Suprapubic skin (tissue), 4 donors: ENCODE data around the gene POC1B. TPM values are rescaled to one million over a fixed set of nuclear protein-coding genes. Genes with fewer than 3 reads are reported as not detected.

Experiments used
- DNase-seq, 2 donors: peaks; one replicate each; pipeline ENCODE4 v3.0.0-alpha.2; 2019; ENCODE audit warnings: low spot score in 2 of 2
- H3K27ac ChIP-seq: fragments of 200-600 bp; sonication (generic); one replicate; pipeline ENCODE4 v1.5.1; 2019
- H3K27me3 ChIP-seq: fragments of 200-600 bp; sonication (generic); one replicate; pipeline ENCODE4 v1.5.1; 2019
- H3K36me3 ChIP-seq: fragments of 200-600 bp; sonication (generic); one replicate; pipeline ENCODE4 v1.5.1; 2019
- H3K4me1 ChIP-seq: fragments of 200-600 bp; sonication (generic); one replicate; pipeline ENCODE4 v1.5.1; 2019
- H3K4me3 ChIP-seq: fragments of 200-600 bp; sonication (generic); one replicate; pipeline ENCODE4 v1.5.1; 2019; ENCODE audit warnings: mild to moderate bottlenecking
- H3K9me3 ChIP-seq: fragments of 200-600 bp; sonication (generic); one replicate; pipeline ENCODE4 v1.5.1; 2019
- CTCF ChIP-seq, 2 donors: fragments of 200-600 bp in 1 of 2; fragments of 450-650 bp in 1 of 2; sonication (generic) in 1 of 2; IDR thresholded peaks; one replicate each; pipeline ENCODE4 v1.5.1; 2016 to 2019; ENCODE audit warnings: antibody characterized with exemption in 2 of 2, mild to moderate bottlenecking in 1 of 2, moderate library complexity in 1 of 2
- EP300 ChIP-seq: sonication (generic); formaldehyde crosslinking; IDR thresholded peaks from one replicate; pipeline ENCODE4 v1.6.1; 2017; ENCODE audit warnings: antibody characterized with exemption
- POLR2A ChIP-seq, 2 donors: fragments of 450-650 bp; IDR thresholded peaks; one replicate each; pipeline ENCODE4 v1.6.1; 2017; ENCODE audit warnings: antibody characterized with exemption in 2 of 2, mild to moderate bottlenecking in 2 of 2, moderate library complexity in 2 of 2
- POLR2AphosphoS5 ChIP-seq, 3 donors: sonication (generic); formaldehyde crosslinking; IDR thresholded peaks; one replicate each; pipeline ENCODE4 v1.6.1; 2017; ENCODE audit warnings: antibody characterized with exemption in 3 of 3
- WGBS: methylation state at CpG from one replicate; pipeline ENCODE4 v1.1.5; 2018; 5-methylcytosine and 5-hydroxymethylcytosine counted together
- total RNA-seq, 4 donors: library from RNA; depleted of rRNA; stranded (reverse); fragments of >200 nt; gene quantifications; one replicate each; pipeline ENCODE4 v1.1.0, GENCODE V29; 2016

POC1B gene
- total RNA-seq, 4 donors from 2014 or later = 11.3 to 28.2 (median 13.4) TPM

- H3K4me1 ChIP-seq = peaks cover 24% of the 10 kb centered on the region
- H3K36me3 ChIP-seq = no peaks in the 10 kb centered on the region
- H3K4me3 ChIP-seq = no peak overlapping the region
- 96% methylated on average over 3 of the region's 3 CpGs for WGBS
- DNase-seq = no peak
- H3K27ac ChIP-seq = no peak overlapping the region
- no peaks in the 10 kb centered on the region for H3K9me3 ChIP-seq
- no peak for TF ChIP-seq EP300
- TF ChIP-seq POLR2A (IDR thresholded peaks at IDR 0.05) = no peak
- TF ChIP-seq POLR2AphosphoS5 (IDR thresholded peaks at IDR 0.05) = no peak
- no peak for TF ChIP-seq CTCF (IDR thresholded peaks at IDR 0.05)
- H3K27me3 ChIP-seq = no peaks in the 10 kb centered on the region
Observed at GRCh38 chr12:89517720-89518119, 8.1 kb downstream of the POC1B start.

GRCh38 chr12:89516633-89517032 lies 9.2 kb downstream of the POC1B start:
- Histone ChIP-seq H3K4me1 (peaks cover 13% of the 10 kb centered on the region), H3K27ac (no peak overlapping the region), H3K27me3 (no peaks in the 10 kb centered on the region), H3K9me3 (no peaks in the 10 kb centered on the region), H3K4me3 (no peak overlapping the region), H3K36me3 (no peaks in the 10 kb centered on the region)
- WGBS = 89% methylated on average over 4 of the region's 4 CpGs
- no peak for DNase-seq
- TF ChIP-seq CTCF (IDR thresholded peaks at IDR 0.05) (no peak), EP300 (no peak)

GRCh38 chr12:89514751-89515150 lies 11.1 kb downstream of the POC1B start:
- TF ChIP-seq POLR2A (IDR thresholded peaks at IDR 0.05) (no peak), POLR2AphosphoS5 (IDR thresholded peaks at IDR 0.05) (no peak), CTCF (IDR thresholded peaks at IDR 0.05) (no peak), EP300 (no peak)
- H3K9me3 ChIP-seq = no peaks in the 10 kb centered on the region
- H3K27me3 ChIP-seq = no peaks in the 10 kb centered on the region
- 74% methylated on average over 1 of the region's 1 CpG for whole genome bisulfite sequencing
- H3K4me3 ChIP-seq = no peak overlapping the region
- peaks cover 2% of the 10 kb centered on the region for H3K4me1 ChIP-seq
- no peaks in the 10 kb centered on the region for H3K36me3 ChIP-seq
- H3K27ac ChIP-seq = no peak overlapping the region
- DNase-seq = no peak

- Histone ChIP-seq H3K27me3 (no peaks in the 10 kb centered on the region), H3K4me1 (no peaks in the 10 kb centered on the region), H3K27ac (no peak overlapping the region), H3K4me3 (no peak overlapping the region), H3K9me3 (no peaks in the 10 kb centered on the region), H3K36me3 (no peaks in the 10 kb centered on the region)
- no peak for DNase-seq
- TF ChIP-seq POLR2A (IDR thresholded peaks at IDR 0.05) (no peak), POLR2AphosphoS5 (IDR thresholded peaks at IDR 0.05) (no peak), CTCF (IDR thresholded peaks at IDR 0.05) (no peak), EP300 (no peak)
- WGBS = 96% methylated on average over 4 of the region's 4 CpGs
Observed at GRCh38 chr12:89513544-89513943, 12.3 kb downstream of the POC1B start.

DNA sequence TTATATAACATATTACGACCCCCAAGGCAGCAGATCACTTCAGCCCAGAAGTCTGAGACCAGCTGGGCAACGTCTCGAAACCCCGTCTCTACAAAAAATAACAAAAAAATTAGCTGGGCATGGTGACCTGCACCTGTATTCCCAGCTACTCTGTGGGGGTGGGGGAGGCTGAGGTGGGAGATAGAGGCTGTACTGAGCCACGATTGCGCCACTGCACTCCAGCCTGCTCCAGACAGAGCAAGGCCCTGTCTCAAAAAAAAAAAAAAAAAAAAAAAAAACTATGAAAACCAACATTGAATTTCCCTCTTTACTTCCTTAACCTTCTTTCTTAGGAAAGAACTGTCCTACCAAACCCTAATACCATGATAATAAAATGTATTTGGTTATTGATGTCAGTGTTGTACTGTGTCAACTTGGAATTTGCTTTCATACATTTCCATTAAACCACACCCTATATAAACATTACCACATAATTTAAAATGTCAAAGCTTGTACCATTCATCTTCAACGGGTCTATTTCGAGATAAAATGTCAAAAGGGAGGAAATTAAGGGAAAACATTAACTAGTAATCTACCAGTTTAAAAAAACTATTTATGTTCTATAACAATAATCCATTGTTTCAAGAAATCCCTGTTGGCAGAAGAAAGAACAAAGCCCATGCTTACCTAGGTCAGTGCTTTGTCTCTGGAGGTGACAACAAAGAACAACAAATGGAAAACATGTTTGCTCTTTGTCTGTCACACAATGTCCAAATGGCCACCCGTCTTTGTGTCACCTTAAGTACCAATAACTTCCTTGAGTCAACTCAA lies 18.6 kb downstream of the POC1B start:
- TF ChIP-seq CTCF (IDR thresholded peaks at IDR 0.05) (no peak), EP300 (no peak), POLR2A (IDR thresholded peaks at IDR 0.05) (no peak), POLR2AphosphoS5 (IDR thresholded peaks at IDR 0.05) (no peak)
- 70% methylated on average over 9 of the region's 9 CpGs for WGBS
- Histone ChIP-seq H3K27ac (no peak overlapping the region), H3K4me3 (no peak overlapping the region), H3K36me3 (no peaks in the 10 kb centered on the region), H3K27me3 (no peaks in the 10 kb centered on the region), H3K4me1 (no peaks in the 10 kb centered on the region), H3K9me3 (no peaks in the 10 kb centered on the region)
- no peak for DNase-seq
